ENCODE results near the gene SCN5A.

DNA sequence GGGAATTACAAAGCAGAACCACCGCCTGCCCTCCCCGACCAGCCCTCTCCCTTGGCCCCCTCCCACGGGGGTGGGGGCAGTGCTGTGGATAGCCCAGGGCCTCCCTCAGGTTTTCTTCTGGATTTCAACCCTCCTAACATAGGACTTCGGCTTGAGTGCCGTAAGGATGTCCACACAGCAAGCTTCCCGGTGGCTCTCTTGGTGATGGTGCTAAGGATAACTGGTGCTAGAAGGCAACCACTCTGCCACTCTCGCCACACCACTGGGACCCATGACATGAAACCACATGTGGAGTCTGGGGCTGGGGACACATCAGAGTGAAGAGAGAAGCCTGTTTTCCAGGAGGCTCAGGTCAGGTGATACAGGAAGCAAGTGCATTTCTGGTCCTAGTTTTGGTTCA lies 35.4 kb downstream of the SCN5A start:
- no peak for TF ChIP-seq CTCF (IDR thresholded peaks at IDR 0.05; ENCODE audit: insufficient read depth, low read depth, low read length)
- no peak for TF ChIP-seq EZH2 (IDR thresholded peaks at IDR 0.05; ENCODE audit: insufficient read depth, low read length)
